ENCODE measurements around the gene TTC7B. TPM values are rescaled to one million over a fixed set of nuclear protein-coding genes. Genes with fewer than 3 reads are reported as not detected.

Gene TTC7B
- total RNA-seq, 2 experiments from 2014 or later, result 1.2 to 1.3 TPM

GRCh38 chr14:90538716-90539495, 277.3 kb downstream of the TTC7B start:
- no peak for DNase-seq
- Mint-ChIP-seq H3K9me3 (no peaks in the 10 kb centered on the region), H3K27ac (no peak overlapping the region), H3K4me1 (ENCODE audit: low read depth) (no peaks in the 10 kb centered on the region), H3K36me3 (ENCODE audit: low read depth) (no peaks in the 10 kb centered on the region), H3K27me3 (no peaks in the 10 kb centered on the region), H3K4me3 (no peak overlapping the region)
- intact Hi-C loops (cut with DNase I, micrococcal nuclease), result no loop called here
- ATAC-seq (ENCODE audit: poor library complexity), result no peak
- no peaks in the 10 kb centered on the region for H3K36me3 ChIP-seq (ENCODE audit: insufficient read depth, low read length)
- no peaks in the 10 kb centered on the region for H3K27me3 ChIP-seq (ENCODE audit: control insufficient read depth in 1 of 2, insufficient read depth in 2 of 2, low read length in 2 of 2)
- no peak overlapping the region for H3K4me3 ChIP-seq (ENCODE audit: low read length)
- ChIA-PET CTCF (no interaction called here), POLR2A (no interaction called here)
- H3K9me3 ChIP-seq (ENCODE audit: control insufficient read depth in 1 of 2, insufficient read depth in 1 of 2, low read length in 2 of 2), result peaks cover 0 to 5% of the 10 kb centered on the region in 2 experiments
- H3K4me1 ChIP-seq (ENCODE audit: insufficient read depth, low read length), result no peaks in the 10 kb centered on the region
- TF ChIP-seq CTCF (IDR thresholded peaks at IDR 0.05), result no peak
- no peak overlapping the region for H3K27ac ChIP-seq (ENCODE audit: low read depth in 1 of 2, low read length in 2 of 2)

- Histone ChIP-seq H3K27me3 (ENCODE audit: control insufficient read depth in 1 of 2, insufficient read depth in 2 of 2, low read length in 2 of 2) (no peaks in the 10 kb centered on the region), H3K27ac (ENCODE audit: low read depth in 1 of 2, low read length in 2 of 2) (no peak overlapping the region), H3K9me3 (ENCODE audit: control insufficient read depth in 1 of 2, insufficient read depth in 1 of 2, low read length in 2 of 2) (peaks cover 0 to 5% of the 10 kb centered on the region in 2 experiments), H3K36me3 (ENCODE audit: insufficient read depth, low read length) (no peaks in the 10 kb centered on the region), H3K4me3 (ENCODE audit: low read length) (no peak overlapping the region), H3K4me1 (ENCODE audit: insufficient read depth, low read length) (no peaks in the 10 kb centered on the region)
- no peak for TF ChIP-seq CTCF (IDR thresholded peaks at IDR 0.05)
- CTCF ChIA-PET, result no interaction called here
- ATAC-seq (ENCODE audit: poor library complexity) (no peak), DNase-seq (no peak)
- H3K9me3 Mint-ChIP-seq, result no peaks in the 10 kb centered on the region
- no peak overlapping the region for H3K27ac Mint-ChIP-seq
- POLR2A ChIA-PET, result no interaction called here
- H3K36me3 Mint-ChIP-seq (ENCODE audit: low read depth), result no peaks in the 10 kb centered on the region
- intact Hi-C loops (cut with DNase I, micrococcal nuclease), result no loop called here
- no peak overlapping the region for H3K4me3 Mint-ChIP-seq
- no peaks in the 10 kb centered on the region for H3K4me1 Mint-ChIP-seq (ENCODE audit: low read depth)
- H3K27me3 Mint-ChIP-seq, result no peaks in the 10 kb centered on the region
Observed at GRCh38 chr14:90538095-90538494, 278.1 kb downstream of the TTC7B start.

GRCh38 chr14:90536511-90537191, 279.6 kb downstream of the TTC7B start:
- Histone ChIP-seq H3K4me3 (ENCODE audit: low read length) (no peak overlapping the region), H3K4me1 (ENCODE audit: insufficient read depth, low read length) (no peaks in the 10 kb centered on the region), H3K27me3 (ENCODE audit: control insufficient read depth in 1 of 2, insufficient read depth in 2 of 2, low read length in 2 of 2) (no peaks in the 10 kb centered on the region), H3K27ac (ENCODE audit: low read depth in 1 of 2, low read length in 2 of 2) (no peak overlapping the region), H3K9me3 (ENCODE audit: control insufficient read depth in 1 of 2, insufficient read depth in 1 of 2, low read length in 2 of 2) (peaks cover 0 to 5% of the 10 kb centered on the region in 2 experiments), H3K36me3 (ENCODE audit: insufficient read depth, low read length) (no peaks in the 10 kb centered on the region)
- POLR2A ChIA-PET, result no interaction called here
- H3K4me1 Mint-ChIP-seq (ENCODE audit: low read depth), result no peaks in the 10 kb centered on the region
- ATAC-seq (ENCODE audit: poor library complexity) (no peak), DNase-seq (no peak)
- no peaks in the 10 kb centered on the region for H3K36me3 Mint-ChIP-seq (ENCODE audit: low read depth)
- no peak overlapping the region for H3K27ac Mint-ChIP-seq
- H3K9me3 Mint-ChIP-seq, result no peaks in the 10 kb centered on the region
- no peaks in the 10 kb centered on the region for H3K27me3 Mint-ChIP-seq
- TF ChIP-seq CTCF (IDR thresholded peaks at IDR 0.05), result no peak
- CTCF ChIA-PET, result no interaction called here
- intact Hi-C loops (cut with DNase I, micrococcal nuclease), result no loop called here
- H3K4me3 Mint-ChIP-seq, result no peak overlapping the region

Measured in CD4-positive, alpha-beta T cell (primary cell).